CD4-positive, alpha-beta T cell treated with Interleukin-2 at 100 ng/mL for 4 hours (primary cell): ENCODE measurements around the gene NNT.
"Not testable (repeated sequence)": the region's sequence is repeated elsewhere in the genome, so short reads cannot be mapped to it uniquely, and the experiment has no call there.

ENCODE experiments used
- DNase-seq: peaks from one replicate; pipeline ENCODE4 v3.0.0-alpha.2; 2020; ENCODE audit warnings: low spot score

Gene NNT

GRCh38 chr5:43583724-43584123 lies 19.3 kb upstream of the NNT start:
- DNase-seq: no peak

GRCh38 chr5:43584166-43584699 lies 18.7 kb upstream of the NNT start:
- DNase-seq: no peak

- no peak for DNase-seq
Observed at GRCh38 chr5:43588842-43589241, 14.1 kb upstream of the NNT start.

GRCh38 chr5:43589310-43589709 lies 13.7 kb upstream of the NNT start:
- no peak for DNase-seq

- DNase-seq: no peak
Observed at GRCh38 chr5:43590700-43591099, 12.3 kb upstream of the NNT start.

GRCh38 chr5:43592363-43592762 lies 10.6 kb upstream of the NNT start:
- DNase-seq: no peak

GRCh38 chr5:43598927-43599326 lies 4.1 kb upstream of the NNT start:
- DNase-seq: not testable (repeated sequence)

- no peak for DNase-seq
Observed at GRCh38 chr5:43601454-43602260, 1.3 kb upstream of the NNT start.

- peak; percentile 80 for DNase-seq
Observed at GRCh38 chr5:43603344-43604217, 601 bp downstream of the NNT start.

- no peak for DNase-seq
Observed at GRCh38 chr5:43604699-43605098, 1.7 kb downstream of the NNT start.

- no peak for DNase-seq
Observed at GRCh38 chr5:43606351-43606750, 3.4 kb downstream of the NNT start.

- no peak for DNase-seq
Observed at GRCh38 chr5:43608406-43608805, 5.4 kb downstream of the NNT start.

GRCh38 chr5:43609752-43610151 lies 6.8 kb downstream of the NNT start:
- peak; percentile 19 for DNase-seq

GRCh38 chr5:43613370-43613769 lies 10.4 kb downstream of the NNT start:
- DNase-seq: no peak

- DNase-seq: no peak
Observed at GRCh38 chr5:43615445-43616184, 12.6 kb downstream of the NNT start.

- DNase-seq: no peak
Observed at GRCh38 chr5:43616535-43616934, 13.6 kb downstream of the NNT start.

- no peak for DNase-seq
Observed at GRCh38 chr5:43619380-43619779, 16.4 kb downstream of the NNT start.

- no peak for DNase-seq
Observed at GRCh38 chr5:43619911-43620310, 16.9 kb downstream of the NNT start.

- no peak for DNase-seq
Observed at GRCh38 chr5:43620944-43621505, 18.0 kb downstream of the NNT start.

- DNase-seq: no peak
Observed at GRCh38 chr5:43622074-43622473, 19.1 kb downstream of the NNT start.

- DNase-seq: no peak
Observed at GRCh38 chr5:43623048-43623680, 20.2 kb downstream of the NNT start.
